ENCODE results near the gene PPFIA2. TPM values are rescaled to one million over a fixed set of nuclear protein-coding genes. Genes with fewer than 3 reads are reported as not detected.

PPFIA2 gene
- total RNA-seq, 4 donors from 2014 or later: 0.37 to 8.9 (median 0.55) TPM; not detected in 1

GRCh38 chr12:81249976-81250375, 509.2 kb downstream of the PPFIA2 start:
- 81% methylated on average over 2 of the region's 2 CpGs; no CpG with 5 or more reads in 1 of the 2 donors for WGBS, 2 donors (ENCODE audit: low coverage in 1 of 2)
- intact Hi-C loops (cut with DNase I; ENCODE audit: low total_unique reads): no loop called here
- H3K4me1 ChIP-seq: peaks cover 5 to 15% (median 7%) of the 10 kb centered on the region in 4 donors
- H3K27ac ChIP-seq: no peak overlapping the region
- no peaks in the 10 kb centered on the region for H3K36me3 ChIP-seq
- H3K9me3 ChIP-seq: no peaks in the 10 kb centered on the region
- H3K4me3 ChIP-seq: no peak overlapping the region
- H3K27me3 ChIP-seq: no peaks in the 10 kb centered on the region
- TF ChIP-seq POLR2A (IDR thresholded peaks at IDR 0.05) (no peak), POLR2AphosphoS5 (IDR thresholded peaks at IDR 0.05) (no peak), EP300 (IDR thresholded peaks at IDR 0.05; ENCODE audit: low read depth) (no peak), CTCF (IDR thresholded peaks at IDR 0.05) (no peak)
- in situ Hi-C loops (cut with MboI; ENCODE audit: low pct_ligation_motif_present in 1 of 4, low pct_unique_long_range_greater_than_20kb in 1 of 4, low sequenced_read_pairs in 3 of 4): no loop called here
- no peak for DNase-seq

- 27 to 36% methylated on average over 3 to 4 of the region's 4 CpGs for WGBS, 2 donors (ENCODE audit: low coverage in 1 of 2)
- TF ChIP-seq EP300 (IDR thresholded peaks at IDR 0.05; ENCODE audit: low read depth) (no peak), CTCF (IDR thresholded peaks at IDR 0.05) (no peak), POLR2A (IDR thresholded peaks at IDR 0.05) (no peak), POLR2AphosphoS5 (IDR thresholded peaks at IDR 0.05) (no peak)
- intact Hi-C loops (cut with DNase I; ENCODE audit: low total_unique reads) (no loop called here), in situ Hi-C loops (cut with MboI; ENCODE audit: low pct_ligation_motif_present in 1 of 4, low pct_unique_long_range_greater_than_20kb in 1 of 4, low sequenced_read_pairs in 3 of 4) (no loop called here)
- Histone ChIP-seq H3K27ac (peak overlapping the region in 3 of 4 donors; percentile 27 to 77 (median 68)), H3K4me1 (peaks cover 5 to 16% (median 7%) of the 10 kb centered on the region in 4 donors), H3K9me3 (no peaks in the 10 kb centered on the region), H3K4me3 (no peak overlapping the region), H3K27me3 (no peaks in the 10 kb centered on the region), H3K36me3 (no peaks in the 10 kb centered on the region)
- no peak for DNase-seq
Measured at GRCh38 chr12:81245907-81246570, 513.1 kb downstream of the PPFIA2 start.

- Histone ChIP-seq H3K9me3 (no peaks in the 10 kb centered on the region), H3K36me3 (no peaks in the 10 kb centered on the region), H3K27me3 (no peaks in the 10 kb centered on the region), H3K4me1 (peaks cover 5 to 16% (median 7%) of the 10 kb centered on the region in 4 donors), H3K4me3 (no peak overlapping the region), H3K27ac (peak overlapping the region; percentile 27 to 77 (median 52))
- in situ Hi-C loops (cut with MboI; ENCODE audit: low pct_ligation_motif_present in 1 of 4, low pct_unique_long_range_greater_than_20kb in 1 of 4, low sequenced_read_pairs in 3 of 4): no loop called here
- 0 to 7% methylated on average over 2 of the region's 2 CpGs for WGBS, 2 donors (ENCODE audit: low coverage in 1 of 2)
- no peak for DNase-seq
- intact Hi-C loops (cut with DNase I; ENCODE audit: low total_unique reads): no loop called here
- no peak for TF ChIP-seq CTCF (IDR thresholded peaks at IDR 0.05)
- no peak for TF ChIP-seq EP300 (IDR thresholded peaks at IDR 0.05; ENCODE audit: low read depth)
- peak in 2 of 3 donors; percentile 10 to 22 for TF ChIP-seq POLR2AphosphoS5 (IDR thresholded peaks at IDR 0.05)
- TF ChIP-seq POLR2A (IDR thresholded peaks at IDR 0.05): no peak
Measured at GRCh38 chr12:81245458-81245857, 513.7 kb downstream of the PPFIA2 start.

- Histone ChIP-seq H3K4me1 (no peaks in the 10 kb centered on the region), H3K36me3 (no peaks in the 10 kb centered on the region), H3K4me3 (no peak overlapping the region), H3K27me3 (no peaks in the 10 kb centered on the region), H3K9me3 (no peaks in the 10 kb centered on the region), H3K27ac (no peak overlapping the region)
- TF ChIP-seq POLR2AphosphoS5 (IDR thresholded peaks at IDR 0.05) (no peak), CTCF (IDR thresholded peaks at IDR 0.05) (no peak), EP300 (IDR thresholded peaks at IDR 0.05; ENCODE audit: low read depth) (no peak), POLR2A (IDR thresholded peaks at IDR 0.05) (no peak)
- no peak for DNase-seq
- WGBS, 2 donors (ENCODE audit: low coverage in 1 of 2): 81 to 85% methylated on average over 3 of the region's 3 CpGs
- intact Hi-C loops (cut with DNase I; ENCODE audit: low total_unique reads): no loop called here
- in situ Hi-C loops (cut with MboI; ENCODE audit: low pct_ligation_motif_present in 1 of 4, low pct_unique_long_range_greater_than_20kb in 1 of 4, low sequenced_read_pairs in 3 of 4): no loop called here
Measured at GRCh38 chr12:81231574-81232368, 527.4 kb downstream of the PPFIA2 start.
